ENCODE measurements around the gene DUOXA1. TPM values are rescaled to one million over a fixed set of nuclear protein-coding genes. Genes with fewer than 3 reads are reported as not detected.
"Not testable (repeated sequence)": the region's sequence is repeated elsewhere in the genome, so short reads cannot be mapped to it uniquely, and the experiment has no call there.

The DUOXA1 gene
- total RNA-seq, 1 donor from 2014 or later = 0.73 TPM

DNA sequence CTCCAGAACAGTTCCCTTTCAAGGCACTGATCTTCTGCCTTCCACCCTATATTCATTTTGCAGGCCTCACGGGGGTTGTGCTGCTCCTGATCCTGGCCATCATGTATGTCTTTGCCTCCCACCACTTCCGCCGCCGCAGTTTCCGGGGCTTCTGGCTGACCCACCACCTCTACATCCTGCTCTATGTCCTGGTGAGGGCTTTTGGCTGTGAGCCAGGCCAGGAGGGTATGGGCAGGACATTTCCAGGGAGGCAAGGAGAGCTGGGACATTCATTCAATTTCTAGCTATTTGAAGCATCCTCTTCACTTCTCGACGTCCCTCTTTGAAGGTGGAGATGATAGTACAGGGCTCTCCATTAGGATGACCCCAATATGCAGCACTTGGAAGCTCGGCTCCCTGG, 26.1 kb upstream of the DUOXA1 start:
- intact Hi-C loops (cut with DNase I) = no loop called here
- no peak for DNase-seq (ENCODE audit: low spot score)

DNA sequence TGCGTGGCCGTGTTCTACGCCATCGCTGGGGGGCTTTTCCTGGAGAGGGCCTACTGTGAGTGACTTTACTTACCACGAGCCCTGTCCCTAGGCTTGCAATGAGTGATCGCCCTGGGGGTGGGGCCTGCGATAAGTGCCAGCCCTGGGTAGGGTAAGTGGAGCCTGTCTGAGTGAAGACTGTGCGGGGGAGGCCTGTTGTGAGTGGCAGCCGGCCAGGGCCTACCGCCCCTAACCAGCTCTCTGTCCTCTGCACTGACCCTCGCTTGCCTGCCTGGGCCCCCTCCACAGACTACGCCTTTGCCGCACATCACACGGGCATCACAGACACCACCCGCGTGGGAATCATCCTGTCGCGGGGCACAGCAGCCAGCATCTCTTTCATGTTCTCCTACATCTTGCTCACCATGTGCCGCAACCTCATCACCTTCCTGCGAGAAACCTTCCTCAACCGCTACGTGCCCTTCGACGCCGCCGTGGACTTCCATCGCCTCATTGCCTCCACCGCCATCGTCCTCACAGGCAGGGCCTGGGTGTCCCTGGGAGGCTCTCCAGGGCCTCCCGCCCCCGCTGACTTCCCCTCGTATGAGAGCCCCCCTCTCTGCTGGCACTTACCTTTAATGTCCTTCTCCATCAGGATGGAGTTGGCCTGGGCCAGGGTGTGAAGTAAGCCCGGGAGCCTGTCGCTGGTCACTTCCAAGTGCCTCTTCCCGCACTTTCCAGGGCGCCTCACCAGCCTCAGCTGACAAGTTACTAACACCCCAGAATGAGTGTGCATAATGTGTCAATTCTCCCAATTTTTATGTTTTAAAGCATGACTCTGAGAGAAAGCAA, 22.5 kb upstream of the DUOXA1 start:
- intact Hi-C loops (cut with DNase I) = no loop called here
- no peak for DNase-seq (ENCODE audit: low spot score)

DNA sequence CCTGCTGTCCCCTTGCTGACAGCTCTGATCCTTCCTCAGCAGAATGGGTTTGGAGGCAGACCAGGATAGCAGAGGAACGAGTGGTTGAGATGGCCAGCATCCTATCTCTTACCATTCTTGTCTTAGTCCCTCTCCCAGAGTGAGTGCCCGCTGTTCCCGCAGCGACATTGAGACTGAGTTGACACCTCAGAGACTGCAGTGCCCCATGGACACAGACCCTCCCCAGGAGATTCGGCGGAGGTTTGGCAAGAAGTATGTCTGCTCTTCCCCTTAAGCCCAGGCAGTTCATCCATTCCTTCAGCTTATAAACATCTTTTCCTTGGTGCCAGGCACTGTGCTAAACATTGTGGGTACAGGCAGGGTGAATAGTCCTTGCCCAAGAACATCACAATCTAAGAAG, 21.3 kb upstream of the DUOXA1 start:
- intact Hi-C loops (cut with DNase I) = no loop called here
- no peak for DNase-seq (ENCODE audit: low spot score)

GRCh38 chr15:45150481-45150880, 20.8 kb upstream of the DUOXA1 start:
- DNase-seq (ENCODE audit: low spot score) = no peak
- intact Hi-C loops (cut with DNase I) = no loop called here

- DNase-seq (ENCODE audit: low spot score) = no peak
- intact Hi-C loops (cut with DNase I) = no loop called here
Measured at GRCh38 chr15:45149060-45149459, 19.4 kb upstream of the DUOXA1 start.

GRCh38 chr15:45148076-45149059, 18.7 kb upstream of the DUOXA1 start:
- no peak for DNase-seq (ENCODE audit: low spot score)
- intact Hi-C loops (cut with DNase I) = no loop called here

- intact Hi-C loops (cut with DNase I) = no loop called here
- no peak for DNase-seq (ENCODE audit: low spot score)
Measured at GRCh38 chr15:45147606-45148005, 17.9 kb upstream of the DUOXA1 start.

- no peak for DNase-seq (ENCODE audit: low spot score)
- intact Hi-C loops (cut with DNase I) = no loop called here
Measured at GRCh38 chr15:45146405-45146804, 16.7 kb upstream of the DUOXA1 start.

DNA sequence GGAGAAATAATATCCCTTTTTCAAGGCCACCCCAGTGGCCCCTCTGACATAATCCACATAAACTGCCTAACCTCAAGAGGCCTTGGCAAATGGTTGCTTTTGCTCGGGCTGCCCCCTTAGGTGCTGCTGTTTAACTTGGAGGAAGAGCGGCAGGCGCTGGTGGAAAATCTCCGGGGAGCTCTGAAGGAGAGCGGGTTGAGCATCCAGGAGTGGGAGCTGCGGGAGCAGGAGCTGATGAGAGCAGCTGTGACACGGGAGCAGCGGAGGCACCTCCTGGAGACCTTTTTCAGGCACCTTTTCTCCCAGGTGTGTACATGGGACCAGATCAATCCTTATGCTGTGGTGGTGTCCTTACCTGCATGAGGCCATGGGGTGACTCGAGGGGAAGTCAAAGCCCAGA, 15.1 kb upstream of the DUOXA1 start:
- no peak for DNase-seq (ENCODE audit: low spot score)
- intact Hi-C loops (cut with DNase I) = no loop called here

DNA sequence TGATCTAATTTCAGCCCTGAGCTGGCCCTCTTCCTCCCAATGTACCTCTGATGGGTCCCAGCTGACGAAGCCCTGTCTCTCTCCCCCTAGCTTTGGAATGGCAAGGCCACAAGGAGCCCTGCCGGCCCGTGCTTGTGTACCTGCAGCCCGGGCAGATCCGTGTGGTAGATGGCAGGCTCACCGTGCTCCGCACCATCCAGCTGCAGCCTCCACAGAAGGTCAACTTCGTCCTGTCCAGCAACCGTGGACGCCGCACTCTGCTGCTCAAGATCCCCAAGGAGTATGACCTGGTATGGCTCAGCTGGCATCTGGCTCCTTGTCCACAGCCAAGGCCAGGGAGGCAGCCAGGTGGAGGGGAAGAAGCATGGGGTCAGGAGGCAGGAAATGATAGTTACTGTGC, 14.3 kb upstream of the DUOXA1 start:
- intact Hi-C loops (cut with DNase I) = no loop called here
- no peak for DNase-seq (ENCODE audit: low spot score)

GRCh38 chr15:45143056-45143455, 13.4 kb upstream of the DUOXA1 start:
- intact Hi-C loops (cut with DNase I) = no loop called here
- no peak for DNase-seq (ENCODE audit: low spot score)

DNA sequence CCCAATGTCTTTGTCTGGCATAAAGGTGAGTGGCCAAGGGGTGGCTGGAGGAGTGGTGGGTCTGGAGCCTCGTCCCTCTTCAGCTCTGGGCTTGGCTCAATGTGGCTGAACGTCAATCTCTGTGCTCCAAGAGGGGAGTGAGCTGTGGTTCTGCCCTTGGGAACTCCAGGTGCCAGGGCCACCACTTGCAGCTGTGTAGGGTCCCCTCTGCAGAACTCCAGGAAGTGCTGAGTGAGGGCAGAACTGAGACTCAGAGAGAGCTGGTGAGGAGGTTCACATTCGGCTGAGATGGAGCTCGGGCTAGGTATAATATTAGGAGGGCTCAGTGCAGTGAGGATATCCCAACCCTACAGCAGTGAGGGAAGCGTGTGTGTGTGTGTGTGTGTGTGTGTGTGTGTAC, 11.7 kb upstream of the DUOXA1 start:
- DNase-seq (ENCODE audit: low spot score) = no peak
- intact Hi-C loops (cut with DNase I) = no loop called here

GRCh38 chr15:45140557-45141250, 11.0 kb upstream of the DUOXA1 start:
- intact Hi-C loops (cut with DNase I) = no loop called here
- no peak for DNase-seq (ENCODE audit: low spot score)

GRCh38 chr15:45139770-45140169, 10.1 kb upstream of the DUOXA1 start:
- intact Hi-C loops (cut with DNase I) = no loop called here
- DNase-seq (ENCODE audit: low spot score) = no peak

DNA sequence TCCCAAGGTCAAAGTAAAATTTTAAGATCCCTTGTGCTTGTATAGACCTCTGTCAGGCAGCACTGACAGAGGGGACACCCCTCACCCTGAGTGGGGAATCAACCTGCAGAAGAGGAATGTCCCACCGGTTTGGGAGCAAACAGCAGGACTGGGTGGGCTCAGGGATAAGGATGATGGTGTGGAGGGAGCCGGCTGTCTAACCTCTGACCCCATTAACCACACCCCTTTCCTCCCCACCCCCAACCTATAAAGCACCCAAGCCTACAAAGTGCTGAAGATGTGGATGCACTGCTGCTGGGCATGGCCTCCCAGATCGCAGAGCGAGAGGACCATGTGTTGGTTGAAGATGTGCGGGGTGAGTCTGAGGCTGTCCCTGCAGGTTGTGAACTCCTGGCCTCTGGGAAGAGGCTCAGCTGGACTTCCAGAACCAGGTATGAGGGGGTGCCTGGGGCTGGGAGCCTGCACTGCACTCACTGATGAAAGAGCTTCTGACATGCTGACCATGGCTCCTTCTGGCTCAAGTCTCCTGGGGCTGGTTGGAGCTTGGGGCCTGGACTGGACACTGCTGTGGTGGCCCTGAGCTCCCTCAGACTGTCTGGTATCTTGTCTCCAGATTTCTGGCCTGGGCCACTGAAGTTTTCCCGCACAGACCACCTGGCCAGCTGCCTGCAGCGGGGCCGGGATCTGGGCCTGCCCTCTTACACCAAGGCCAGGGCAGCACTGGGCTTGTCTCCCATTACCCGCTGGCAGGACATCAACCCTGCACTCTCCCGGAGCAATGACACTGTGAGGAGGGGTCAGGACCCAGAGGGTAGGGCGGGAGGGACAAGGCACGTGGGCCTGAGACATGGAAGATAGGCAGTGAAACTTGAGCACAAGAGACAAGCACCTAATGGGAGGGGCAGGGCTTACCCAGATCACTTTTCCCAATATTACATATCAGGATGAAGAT, 9.4 kb upstream of the DUOXA1 start:
- intact Hi-C loops (cut with DNase I) = no loop called here
- no peak for DNase-seq (ENCODE audit: low spot score)

DNA sequence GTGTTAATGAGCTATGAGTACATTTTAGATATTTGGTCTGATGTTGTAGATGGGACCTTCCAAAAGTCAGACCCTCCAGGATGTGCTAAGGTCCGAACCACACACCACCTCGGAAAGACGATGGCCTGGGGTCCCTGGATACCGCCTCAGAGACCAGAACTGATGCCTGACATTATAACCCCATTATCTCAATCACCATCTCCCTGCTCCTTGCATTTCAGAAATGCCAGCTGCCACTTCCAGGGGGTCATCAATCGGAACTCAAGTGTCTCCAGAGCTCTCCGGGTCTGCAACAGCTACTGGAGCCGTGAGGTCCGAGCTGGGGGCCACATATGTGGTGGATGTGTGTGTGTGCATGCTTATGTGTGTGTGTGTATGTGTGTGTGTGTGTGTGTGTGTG, 8.0 kb upstream of the DUOXA1 start:
- intact Hi-C loops (cut with DNase I) = no loop called here
- no peak for DNase-seq (ENCODE audit: low spot score)

DNA sequence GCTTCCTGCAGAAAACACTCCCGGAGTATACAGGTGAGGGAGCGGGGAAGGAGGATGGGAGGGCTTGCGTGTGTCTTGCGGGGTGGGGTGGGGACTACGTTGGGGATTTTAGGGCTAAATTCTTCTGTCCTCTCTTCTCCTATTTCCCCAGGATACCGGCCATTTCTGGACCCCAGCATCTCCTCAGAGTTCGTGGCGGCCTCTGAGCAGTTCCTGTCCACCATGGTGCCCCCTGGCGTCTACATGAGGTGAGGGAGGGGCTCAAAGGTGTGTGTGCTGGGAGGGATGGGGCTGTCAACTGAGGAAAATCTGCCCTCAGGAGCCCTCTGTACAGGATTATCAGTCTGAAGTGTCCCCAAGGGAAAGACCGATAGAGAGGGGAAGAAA, 6.7 kb upstream of the DUOXA1 start:
- intact Hi-C loops (cut with DNase I) = no loop called here
- no peak for DNase-seq (ENCODE audit: low spot score)

DNA sequence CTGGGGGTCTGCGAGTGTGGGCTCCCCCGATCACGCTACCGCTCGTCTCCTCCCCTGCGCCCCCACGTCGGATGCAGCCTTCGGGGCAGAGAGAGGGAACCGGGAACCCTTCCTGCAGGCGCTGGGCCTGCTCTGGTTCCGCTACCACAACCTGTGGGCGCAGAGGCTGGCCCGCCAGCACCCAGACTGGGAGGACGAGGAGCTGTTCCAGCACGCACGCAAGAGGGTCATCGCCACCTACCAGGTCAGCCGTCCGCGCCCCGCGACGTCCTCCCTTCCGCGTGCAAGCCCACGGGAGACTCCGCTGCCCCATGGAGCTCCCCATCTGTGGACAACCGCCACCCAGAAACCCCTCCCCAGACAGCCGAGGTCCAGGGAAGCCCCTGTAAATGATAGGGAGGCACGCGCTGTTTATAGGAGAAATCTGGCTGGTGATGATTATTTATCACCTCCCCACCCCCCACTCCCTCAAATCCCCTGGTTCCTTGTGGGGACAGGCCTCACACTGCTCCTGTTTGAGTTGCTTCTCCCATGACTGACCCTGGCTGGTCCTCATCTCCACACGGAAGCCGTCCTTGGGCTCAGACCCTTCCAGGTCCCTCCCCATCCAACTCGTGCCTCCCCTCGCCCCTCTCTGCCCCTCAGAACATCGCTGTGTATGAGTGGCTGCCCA, 6.2 kb upstream of the DUOXA1 start:
- intact Hi-C loops (cut with DNase I); DNase-seq (ENCODE audit: low spot score): not testable (repeated sequence)
